H1 (cell line): ENCODE measurements around the gene CFB. TPM values are rescaled to one million over a fixed set of nuclear protein-coding genes. Genes with fewer than 3 reads are reported as not detected.

Experiments
- CTCF ChIA-PET: fragments of 300-600 bp; sonication (Branson Sonifier 250); formaldehyde crosslinking; loops from one replicate; lab custom pipeline; 2021; ENCODE audit not compliant: partially characterized antibody; lab: Charles Lee
- POLR2A ChIA-PET: fragments of 300-600 bp; sonication (Branson Sonifier 250); formaldehyde crosslinking; loops from one replicate; lab custom pipeline; 2021; ENCODE audit warnings: inconsistent platforms; ENCODE audit not compliant: partially characterized antibody; lab: Charles Lee
- DNase-seq, 2 experiments: peaks; one replicate each; pipeline versions ENCODE4 v3.0.0 to v3.0.0-alpha.2; 2010 to 2022; ENCODE audit warnings: low spot score in 2 of 2, low read depth in 1 of 2, mixed read lengths in 1 of 2
- FAIRE-seq: peaks from 2 replicates; lab custom pipeline; 2011; peaks lifted over from hg19 to GRCh38; lab: Jason Lieb, UNC
- H2AFZ ChIP-seq: 2 replicates; pipeline ENCODE4 v1.8.1; 2012; ENCODE audit warnings: low read length, inconsistent platforms
- H2AK5ac ChIP-seq: 2 replicates; pipeline ENCODE4 v1.6.1; 2013; ENCODE audit warnings: low read depth, low read length
- H2BK120ac ChIP-seq: replicated peaks from 2 replicates; pipeline ENCODE3; 2013; ENCODE audit warnings: low read depth, low read length, inconsistent platforms
- H2BK12ac ChIP-seq: 2 replicates; pipeline ENCODE4 v1.6.1; 2013; ENCODE audit warnings: low read depth, low read length
- H2BK15ac ChIP-seq: 2 replicates; pipeline ENCODE4 v1.6.1; 2013; ENCODE audit warnings: low read length
- H2BK20ac ChIP-seq: 2 replicates; pipeline ENCODE4 v1.6.1; 2013; ENCODE audit warnings: low read length
- H2BK5ac ChIP-seq: 2 replicates; pipeline ENCODE4 v1.6.1; 2013; ENCODE audit warnings: low read depth, low read length
- H3K14ac ChIP-seq: 2 replicates; pipeline ENCODE4 v1.6.1; 2013; ENCODE audit warnings: inconsistent platforms; ENCODE audit not compliant: insufficient read length
- H3K18ac ChIP-seq: 2 replicates; pipeline ENCODE4 v1.6.1; 2013; ENCODE audit warnings: low read length; ENCODE audit errors: extremely low read depth
- H3K23ac ChIP-seq: 2 replicates; pipeline ENCODE4 v1.6.1; 2013; ENCODE audit warnings: inconsistent platforms; ENCODE audit not compliant: insufficient read length
- H3K23me2 ChIP-seq: 2 replicates; pipeline ENCODE4 v1.6.1; 2013; ENCODE audit warnings: low read depth, low read length
- H3K27ac ChIP-seq: 2 replicates; pipeline ENCODE4 v1.6.1; 2011; ENCODE audit warnings: low read depth, low read length, inconsistent platforms
- H3K27me3 ChIP-seq, 4 experiments: replicated peaks in 1 of 4; 1 replicate in 1 of 4; 2 replicates in 3 of 4; pipeline versions ENCODE4 v1.6.1 to v1.8.1; 2011 to 2013; ENCODE audit warnings: low read length in 3 of 4, mild to moderate bottlenecking in 3 of 4, inconsistent platforms in 2 of 4, mixed read lengths in 2 of 4, moderate library complexity in 1 of 4; ENCODE audit not compliant: control insufficient read depth in 3 of 4, insufficient read depth in 3 of 4; ENCODE audit errors: extremely low read depth in 1 of 4
- H3K36me3 ChIP-seq, 4 experiments: 2 replicates each; pipeline versions ENCODE4 v1.6.1 to v1.8.1; 2011 to 2013; ENCODE audit warnings: mild to moderate bottlenecking in 4 of 4, low read length in 3 of 4, moderate library complexity in 2 of 4, control low read depth in 1 of 4, inconsistent platforms in 1 of 4; ENCODE audit not compliant: insufficient read depth in 4 of 4, control insufficient read depth in 2 of 4
- H3K4ac ChIP-seq: replicated peaks from 2 replicates; pipeline ENCODE3; 2013; ENCODE audit warnings: low read length, low read depth, mixed read lengths, inconsistent platforms; ENCODE audit not compliant: insufficient read length
- H3K4me1 ChIP-seq, 4 experiments: replicated peaks in 1 of 4; 1 replicate in 1 of 4; 2 replicates in 3 of 4; pipeline versions ENCODE4 v1.6.1 to v1.8.1; 2011 to 2013; ENCODE audit warnings: low read length in 3 of 4, inconsistent platforms in 2 of 4, mixed read lengths in 1 of 4; ENCODE audit not compliant: insufficient read depth in 4 of 4, control insufficient read depth in 3 of 4
- H3K4me2 ChIP-seq, 2 experiments: 2 replicates each; pipeline versions ENCODE4 v1.6.1 to v1.8.1; 2011 to 2013; ENCODE audit warnings: low read depth in 2 of 2, low read length in 2 of 2, control low read depth in 1 of 2, inconsistent platforms in 1 of 2, mild to moderate bottlenecking in 1 of 2; ENCODE audit not compliant: insufficient read depth in 1 of 2
- H3K4me3 ChIP-seq, 4 experiments: fragments of 200-600, 300-600 bp in 1 of 4; sonication (generic), shearing (Covaris generic), sonication (Bioruptor Twin) in 1 of 4; 2 replicates each; pipeline versions ENCODE4 v1.5.1 to v1.8.1; 2011 to 2016; ENCODE audit warnings: low read length in 4 of 4, low read depth in 3 of 4, control low read depth in 2 of 4, inconsistent platforms in 2 of 4, mild to moderate bottlenecking in 2 of 4, mixed read lengths in 1 of 4, moderate library complexity in 1 of 4; ENCODE audit not compliant: insufficient read depth in 2 of 4; ENCODE audit errors: extremely low read depth in 1 of 4
- H3K56ac ChIP-seq: replicated peaks from 2 replicates; pipeline ENCODE3; 2013; ENCODE audit warnings: low read depth, mild to moderate bottlenecking, mixed read lengths, low read length, inconsistent platforms; ENCODE audit not compliant: insufficient read length
- H3K79me1 ChIP-seq: 2 replicates; pipeline ENCODE4 v1.6.1; 2013; ENCODE audit warnings: low read depth, low read length, control low read depth
- H3K79me2 ChIP-seq, 2 experiments: 2 replicates each; pipeline versions ENCODE4 v1.6.1 to v1.8.1; 2012 to 2013; ENCODE audit warnings: low read length in 2 of 2, mild to moderate bottlenecking in 2 of 2, inconsistent platforms in 1 of 2; ENCODE audit not compliant: insufficient read depth in 2 of 2, control insufficient read depth in 1 of 2
- H3K9ac ChIP-seq, 4 experiments: replicated peaks in 1 of 4; 1 replicate in 1 of 4; 2 replicates in 3 of 4; pipeline versions ENCODE4 v1.6.1 to v1.8.1; 2011 to 2013; ENCODE audit warnings: low read depth in 3 of 4, low read length in 3 of 4, control low read depth in 2 of 4, mild to moderate bottlenecking in 2 of 4, moderate library complexity in 2 of 4, inconsistent platforms in 1 of 4; ENCODE audit errors: extremely low read depth in 1 of 4
- H3K9me3 ChIP-seq, 2 experiments: 2 replicates each; pipeline versions ENCODE4 v1.6.1 to v1.8.1; 2012 to 2013; ENCODE audit warnings: mild to moderate bottlenecking in 2 of 2, moderate library complexity in 2 of 2, control low read depth in 1 of 2, inconsistent platforms in 1 of 2, low read depth in 1 of 2, low read length in 1 of 2, mixed read lengths in 1 of 2; ENCODE audit not compliant: insufficient read depth in 2 of 2
- H4K20me1 ChIP-seq, 2 experiments: replicated peaks in 1 of 2; 2 replicates each; pipeline versions ENCODE3 to v1.8.1; 2011 to 2013; ENCODE audit warnings: inconsistent platforms in 2 of 2, low read length in 2 of 2, mild to moderate bottlenecking in 1 of 2; ENCODE audit not compliant: insufficient read depth in 2 of 2, control insufficient read depth in 1 of 2
- H4K5ac ChIP-seq: 2 replicates; pipeline ENCODE4 v1.6.1; 2013; ENCODE audit warnings: low read length, low read depth, mixed read lengths, inconsistent platforms; ENCODE audit not compliant: insufficient read length
- H4K8ac ChIP-seq: 2 replicates; pipeline ENCODE4 v1.8.0; 2013; ENCODE audit warnings: mild to moderate bottlenecking, moderate library complexity, low read length, inconsistent platforms; ENCODE audit not compliant: insufficient read depth; ENCODE audit errors: extremely low read depth
- H4K91ac ChIP-seq: replicated peaks from 2 replicates; pipeline ENCODE3; 2013; ENCODE audit warnings: low read length, mixed read lengths, inconsistent platforms; ENCODE audit not compliant: insufficient read length
- POLR2AphosphoS5 ChIP-seq: IDR thresholded peaks from 2 replicates; pipeline ENCODE4 v1.6.1; 2011; ENCODE audit warnings: low read depth, low read length
- WGBS, 2 experiments: shearing (Covaris generic) in 1 of 2; methylation state at CpG; one replicate each; pipeline versions ENCODE4 v1.1.6 to v1.1.7; 2013 to 2015; ENCODE audit warnings: low lambda C conversion rate in 2 of 2, mixed read lengths in 2 of 2, inconsistent platforms in 1 of 2, low coverage in 1 of 2, missing lambda C conversion rate in 1 of 2; ENCODE audit not compliant: insufficient replicate concordance in 2 of 2, insufficient coverage in 1 of 2, insufficient read length in 1 of 2; ENCODE audit errors: extremely low coverage in 1 of 2, missing lambda C conversion rate in 1 of 2; 5-methylcytosine and 5-hydroxymethylcytosine counted together
- polyA plus RNA-seq, 7 experiments: library from polyadenylated mRNA; depleted of rRNA in 3 of 7; stranded (reverse) in 5 of 7; unstranded in 2 of 7; fragments of >200 nt in 5 of 7; fragments of 200-250 nt in 2 of 7; gene quantifications; 1 replicate in 5 of 7; 2 replicates in 1 of 7; 4 replicates in 1 of 7; pipeline versions ENCODE4 v1.2.1 to v1.2.3, GENCODE V29; 2011 to 2013; ENCODE audit warnings: missing spikeins in 2 of 7, mixed read lengths in 2 of 7
- total RNA-seq: library from RNA; stranded (reverse); fragmentation: NEBNext Ultra II Directional; extraction: Animal tissue kit (Norgen Biotek cat#: 25700); gene quantifications from 2 replicates; pipeline ENCODE4 v1.2.1, GENCODE V29; 2021
- TF ChIP-seq, protein P1 (sequence below): IDR thresholded peaks from 2 replicates; pipeline ENCODE4 v1.6.1; 2012; ENCODE audit warnings: inconsistent platforms

The CFB gene
- total and polyA plus RNA-seq, 2 of the 8 experiments (the other 6 are each of a cell fraction or from before 2014, with no cell fraction given), result 0.09 TPM; not detected in 1

DNA sequence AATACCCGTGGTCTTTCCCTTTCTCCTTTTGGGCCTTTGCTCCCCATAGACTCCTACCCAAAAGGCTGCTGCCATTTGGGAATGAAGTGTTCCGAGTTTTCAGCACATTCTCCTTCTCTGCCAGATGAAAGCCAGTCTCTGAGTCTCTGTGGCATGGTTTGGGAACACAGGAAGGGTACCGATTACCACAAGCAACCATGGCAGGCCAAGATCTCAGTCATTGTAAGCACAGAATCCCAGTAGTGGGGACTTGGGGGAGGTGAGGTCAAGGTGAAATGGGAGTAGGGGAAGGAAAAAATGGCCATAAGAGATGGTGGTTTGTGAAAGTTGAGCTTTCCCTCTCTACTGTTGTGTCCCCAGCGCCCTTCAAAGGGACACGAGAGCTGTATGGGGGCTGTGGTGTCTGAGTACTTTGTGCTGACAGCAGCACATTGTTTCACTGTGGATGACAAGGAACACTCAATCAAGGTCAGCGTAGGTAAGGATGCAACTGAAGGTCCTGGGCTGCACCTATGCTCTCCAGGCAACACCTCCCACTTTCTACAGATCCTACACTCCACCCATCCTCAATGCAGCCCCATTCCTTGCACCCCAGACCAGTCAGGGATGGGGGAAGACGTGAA, 4.1 kb downstream of the CFB start:
- no peak overlapping the region for H3K23ac ChIP-seq
- TF ChIP-seq, protein P1, sequence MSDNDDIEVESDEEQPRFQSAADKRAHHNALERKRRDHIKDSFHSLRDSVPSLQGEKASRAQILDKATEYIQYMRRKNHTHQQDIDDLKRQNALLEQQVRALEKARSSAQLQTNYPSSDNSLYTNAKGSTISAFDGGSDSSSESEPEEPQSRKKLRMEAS, result no peak
- TF ChIP-seq POLR2AphosphoS5, result 0 out of 2 replicates have a peak, but pooled peaks have one; percentile 15
- TF ChIP-seq, all 59 proteins: peak for 1
- ChIA-PET POLR2A (interaction anchor here (0.8 to 16.4 kb wide), 8 partner anchors 9 to 126 kb away, joined by 3 to 279 read pairs (median 7); partner anchors contain the start of genes C2, DXO, NELFE and SKIC2), CTCF (interaction anchor here (1.0 to 5.8 kb wide), 7 partner anchors 9 to 149 kb away, joined by 3 to 84 read pairs (median 20); partner anchors contain the start of genes DXO and SKIC2)
- 80% methylated on average over 7 of the region's 7 CpGs; no CpG with 5 or more reads in 1 of the 2 experiments for WGBS, 2 experiments
- H4K91ac ChIP-seq, result no peak overlapping the region
- H3K14ac ChIP-seq, result no peak overlapping the region
- no peak overlapping the region for H3K9ac ChIP-seq
- no peak overlapping the region for H2AK5ac ChIP-seq
- H3K27ac ChIP-seq, result no peak overlapping the region
- no peak overlapping the region for H3K4me3 ChIP-seq
- no peak overlapping the region for H2BK5ac ChIP-seq
- no peak overlapping the region for H2BK12ac ChIP-seq
- no peak overlapping the region for H3K56ac ChIP-seq
- H3K79me1 ChIP-seq, result no peaks in the 10 kb centered on the region
- H2AFZ ChIP-seq, result no peak overlapping the region
- H3K18ac ChIP-seq, result no peak overlapping the region
- H2BK120ac ChIP-seq, result no peak overlapping the region
- no peak overlapping the region for H4K5ac ChIP-seq
- FAIRE-seq, result no peak
- H4K20me1 ChIP-seq, result no peaks in the 10 kb centered on the region
- no peak overlapping the region for H2BK15ac ChIP-seq
- no peak for DNase-seq
- H3K9me3 ChIP-seq, result no peaks in the 10 kb centered on the region
- no peak overlapping the region for H3K4ac ChIP-seq
- no peaks in the 10 kb centered on the region for H3K23me2 ChIP-seq
- H4K8ac ChIP-seq, result no peak overlapping the region
- peaks cover 0 to 5% (median 2%) of the 10 kb centered on the region in 4 experiments; a peak in 3 of 7 replicates for H3K27me3 ChIP-seq
- no peak overlapping the region for H3K4me2 ChIP-seq
- H3K36me3 ChIP-seq, result peaks cover 15 to 37% (median 35%) of the 10 kb centered on the region in 4 experiments; a peak in 7 of 8 replicates
- H3K4me1 ChIP-seq, result peaks cover 0 to 2% (median 0%) of the 10 kb centered on the region in 4 experiments; a peak in 1 of 7 replicates
- H3K79me2 ChIP-seq, result no peaks in the 10 kb centered on the region
- no peak overlapping the region for H2BK20ac ChIP-seq
